Measurements from ENCODE around the gene ELOVL1. TPM values are rescaled to one million over a fixed set of nuclear protein-coding genes. Genes with fewer than 3 reads are reported as not detected.

The ELOVL1 gene
- total RNA-seq, 1 donor from 2014 or later = 39.9 TPM

- no peaks in the 10 kb centered on the region for H3K27me3 ChIP-seq
- peak overlapping the region; percentile 96 for H3K27ac ChIP-seq
- H3K4me3 ChIP-seq = peak overlapping the region; percentile 96 to 97
- DNase-seq (ENCODE audit: low spot score in 2 of 2) = no peak
- H3K4me1 ChIP-seq = peaks cover 12 to 22% of the 10 kb centered on the region in 2 donors
- TF ChIP-seq CTCF (IDR thresholded peaks at IDR 0.05) = no peak
- intact Hi-C loops (cut with DNase I) = loop anchor here (1.0 kb wide), 4 partner anchors 10 to 196 kb away; partner anchors contain the start of genes CDC20, CFAP57, EBNA1BP2 and MED8
- H3K36me3 ChIP-seq = peaks cover 17% of the 10 kb centered on the region in 2 donors
- H3K9me3 ChIP-seq = no peaks in the 10 kb centered on the region
Measured at GRCh38 chr1:43368646-43369020, 822 bp upstream of the ELOVL1 start.

- no peaks in the 10 kb centered on the region for H3K27me3 ChIP-seq
Measured at GRCh38 chr1:43367026-43367903, 546 bp downstream of the ELOVL1 start.

GRCh38 chr1:43366601-43367025 lies 1.2 kb downstream of the ELOVL1 start:
- TF ChIP-seq CTCF (IDR thresholded peaks at IDR 0.05) = no peak
- DNase-seq (ENCODE audit: low spot score in 2 of 2) = no peak
- Histone ChIP-seq H3K27me3 (no peaks in the 10 kb centered on the region), H3K4me3 (peak overlapping the region; percentile 96 to 97), H3K4me1 (peaks cover 12 to 22% of the 10 kb centered on the region in 2 donors), H3K9me3 (no peaks in the 10 kb centered on the region), H3K36me3 (peaks cover 34 to 37% of the 10 kb centered on the region in 2 donors), H3K27ac (peak overlapping the region; percentile 96)
- intact Hi-C loops (cut with DNase I) = no loop called here

More at GRCh38 chr1:43367026-43367903, 546 bp downstream of the ELOVL1 start:
- peaks cover 12 to 22% of the 10 kb centered on the region in 2 donors for H3K4me1 ChIP-seq
- H3K27ac ChIP-seq = peak overlapping the region; percentile 96
- DNase-seq (ENCODE audit: low spot score in 2 of 2) = no peak
- H3K9me3 ChIP-seq = no peaks in the 10 kb centered on the region
- intact Hi-C loops (cut with DNase I) = no loop called here
- H3K36me3 ChIP-seq = peaks cover 29 to 30% of the 10 kb centered on the region in 2 donors
- H3K4me3 ChIP-seq = peak overlapping the region; percentile 96 to 97
- TF ChIP-seq CTCF (IDR thresholded peaks at IDR 0.05) = no peak

GRCh38 chr1:43366179-43366578 lies 1.6 kb downstream of the ELOVL1 start:
- no peak for TF ChIP-seq CTCF (IDR thresholded peaks at IDR 0.05)
- no peak for DNase-seq (ENCODE audit: low spot score in 2 of 2)
- H3K27me3 ChIP-seq = no peaks in the 10 kb centered on the region
- peaks cover 34 to 40% of the 10 kb centered on the region in 2 donors for H3K36me3 ChIP-seq
- H3K9me3 ChIP-seq = no peaks in the 10 kb centered on the region
- peak overlapping the region; percentile 96 for H3K27ac ChIP-seq
- H3K4me3 ChIP-seq = peak overlapping the region; percentile 96 to 97
- peaks cover 12 to 22% of the 10 kb centered on the region in 2 donors for H3K4me1 ChIP-seq
- intact Hi-C loops (cut with DNase I) = no loop called here

GRCh38 chr1:43365678-43366077 lies 2.1 kb downstream of the ELOVL1 start:
- Histone ChIP-seq H3K9me3 (no peaks in the 10 kb centered on the region), H3K27ac (peak overlapping the region; percentile 96), H3K4me3 (no peak overlapping the region), H3K27me3 (no peaks in the 10 kb centered on the region), H3K4me1 (peaks cover 12 to 22% of the 10 kb centered on the region in 2 donors), H3K36me3 (peaks cover 34 to 40% of the 10 kb centered on the region in 2 donors)
- intact Hi-C loops (cut with DNase I) = no loop called here
- DNase-seq (ENCODE audit: low spot score in 2 of 2) = no peak
- TF ChIP-seq CTCF (IDR thresholded peaks at IDR 0.05) = no peak

All from ascending aorta (tissue), 2 donors.